GM06990 (cell line): ENCODE data around the gene TMEM81.

Experiments
- DNase-seq: peaks from one replicate; pipeline ENCODE4 v3.0.0-alpha.2; 2011; ENCODE audit not compliant: insufficient read length; ENCODE audit errors: extremely low read depth
- H3K27me3 ChIP-seq: replicated peaks from 2 replicates; pipeline ENCODE4 v1.6.0; 2011; ENCODE audit warnings: low read length; ENCODE audit not compliant: control insufficient read depth, insufficient read depth
- H3K36me3 ChIP-seq: 2 replicates; pipeline ENCODE4 v1.5.1; 2011; ENCODE audit warnings: low read length; ENCODE audit not compliant: control insufficient read depth, insufficient read depth
- H3K4me3 ChIP-seq: replicated peaks from 2 replicates; pipeline ENCODE4 v1.5.1; 2011; ENCODE audit warnings: low read depth, mild to moderate bottlenecking, control low read depth, low read length
- CTCF ChIP-seq: IDR thresholded peaks from 2 replicates; pipeline ENCODE4 v1.5.1; 2011; ENCODE audit warnings: low read length, control low read depth, mild to moderate bottlenecking, inconsistent platforms; ENCODE audit not compliant: insufficient read depth, poor library complexity, severe bottlenecking

TMEM81 gene

GRCh38 chr1:205076245-205076761, 8.0 kb downstream of the TMEM81 start:
- H3K36me3 ChIP-seq: no peaks in the 10 kb centered on the region
- no peak for TF ChIP-seq CTCF
- no peak overlapping the region for H3K4me3 ChIP-seq
- no peaks in the 10 kb centered on the region for H3K27me3 ChIP-seq
- DNase-seq: no peak

GRCh38 chr1:205075642-205076155, 8.6 kb downstream of the TMEM81 start:
- TF ChIP-seq CTCF: no peak
- H3K4me3 ChIP-seq: no peak overlapping the region
- H3K36me3 ChIP-seq: no peaks in the 10 kb centered on the region
- DNase-seq: no peak
- no peaks in the 10 kb centered on the region for H3K27me3 ChIP-seq

GRCh38 chr1:205074513-205074912, 9.7 kb downstream of the TMEM81 start:
- H3K27me3 ChIP-seq: no peaks in the 10 kb centered on the region
- DNase-seq: no peak
- no peak for TF ChIP-seq CTCF
- no peaks in the 10 kb centered on the region for H3K36me3 ChIP-seq
- no peak overlapping the region for H3K4me3 ChIP-seq

- no peaks in the 10 kb centered on the region for H3K27me3 ChIP-seq
- no peaks in the 10 kb centered on the region for H3K36me3 ChIP-seq
- H3K4me3 ChIP-seq: no peak overlapping the region
- no peak for TF ChIP-seq CTCF
- DNase-seq: no peak
These were observed 10.2 kb downstream of the TMEM81 start for GRCh38 chr1:205074084-205074483.

- no peak for TF ChIP-seq CTCF
- H3K27me3 ChIP-seq: no peaks in the 10 kb centered on the region
- DNase-seq: no peak
- H3K4me3 ChIP-seq: no peak overlapping the region
- H3K36me3 ChIP-seq: no peaks in the 10 kb centered on the region
These were observed 10.7 kb downstream of the TMEM81 start for GRCh38 chr1:205073511-205073910.

GRCh38 chr1:205072881-205073280, 11.4 kb downstream of the TMEM81 start:
- no peaks in the 10 kb centered on the region for H3K36me3 ChIP-seq
- H3K27me3 ChIP-seq: no peaks in the 10 kb centered on the region
- no peak for DNase-seq
- no peak overlapping the region for H3K4me3 ChIP-seq
- TF ChIP-seq CTCF: no peak
